GM21786 (cell line): Measurements from ENCODE around the gene CCDC74A.
"Not testable (repeated sequence)": the region's sequence is repeated elsewhere in the genome, so short reads cannot be mapped to it uniquely, and the experiment has no call there.

Source experiments
- ATAC-seq: cut with Tn5 transposase; IDR thresholded peaks from one replicate; pipeline ENCODE4 v1.9.1; 2021; ENCODE audit not compliant: unreplicated experiment

The CCDC74A gene

GRCh38 chr2:131498321-131498973 lies 29.2 kb upstream of the CCDC74A start:
- ATAC-seq: peak; percentile 91

- not testable (repeated sequence) for ATAC-seq
Observed at GRCh38 chr2:131503587-131503986, 24.1 kb upstream of the CCDC74A start.

GRCh38 chr2:131504082-131504750 lies 23.5 kb upstream of the CCDC74A start:
- not testable (repeated sequence) for ATAC-seq

GRCh38 chr2:131509615-131510014 lies 18.1 kb upstream of the CCDC74A start:
- ATAC-seq: no peak

GRCh38 chr2:131511291-131511968 lies 16.3 kb upstream of the CCDC74A start:
- not testable (repeated sequence) for ATAC-seq

GRCh38 chr2:131511969-131512870 lies 15.5 kb upstream of the CCDC74A start:
- ATAC-seq: not testable (repeated sequence)

GRCh38 chr2:131514408-131515166 lies 13.1 kb upstream of the CCDC74A start:
- peak; percentile 76 for ATAC-seq

GRCh38 chr2:131515235-131515634 lies 12.5 kb upstream of the CCDC74A start:
- ATAC-seq: not testable (repeated sequence)

GRCh38 chr2:131516011-131516410 lies 11.7 kb upstream of the CCDC74A start:
- no peak for ATAC-seq

- ATAC-seq: not testable (repeated sequence)
Observed at GRCh38 chr2:131516621-131517020, 11.1 kb upstream of the CCDC74A start.

- ATAC-seq: no peak
Observed at GRCh38 chr2:131517106-131517831, 10.4 kb upstream of the CCDC74A start.

- not testable (repeated sequence) for ATAC-seq
Observed at GRCh38 chr2:131517856-131518255, 9.8 kb upstream of the CCDC74A start.

GRCh38 chr2:131518531-131518930 lies 9.2 kb upstream of the CCDC74A start:
- ATAC-seq: not testable (repeated sequence)

GRCh38 chr2:131519466-131519865 lies 8.2 kb upstream of the CCDC74A start:
- no peak for ATAC-seq

GRCh38 chr2:131519871-131520470 lies 7.7 kb upstream of the CCDC74A start:
- not testable (repeated sequence) for ATAC-seq

GRCh38 chr2:131520526-131520925 lies 7.2 kb upstream of the CCDC74A start:
- ATAC-seq: no peak

GRCh38 chr2:131521524-131521923 lies 6.2 kb upstream of the CCDC74A start:
- ATAC-seq: not testable (repeated sequence)

- no peak for ATAC-seq
Observed at GRCh38 chr2:131521961-131522781, 5.5 kb upstream of the CCDC74A start.
